ENCODE data around the gene PRKRA. TPM values are rescaled to one million over a fixed set of nuclear protein-coding genes. Genes with fewer than 3 reads are reported as not detected.
A peak's percentile ranks its signal among the peaks of the same experiment; 100 is the strongest.

Gene PRKRA
- total and polyA plus RNA-seq, 2 of the 13 experiments (the other 11 are each of a cell fraction or from before 2014, with no cell fraction given): 53.1 to 74.7 TPM

DNA sequence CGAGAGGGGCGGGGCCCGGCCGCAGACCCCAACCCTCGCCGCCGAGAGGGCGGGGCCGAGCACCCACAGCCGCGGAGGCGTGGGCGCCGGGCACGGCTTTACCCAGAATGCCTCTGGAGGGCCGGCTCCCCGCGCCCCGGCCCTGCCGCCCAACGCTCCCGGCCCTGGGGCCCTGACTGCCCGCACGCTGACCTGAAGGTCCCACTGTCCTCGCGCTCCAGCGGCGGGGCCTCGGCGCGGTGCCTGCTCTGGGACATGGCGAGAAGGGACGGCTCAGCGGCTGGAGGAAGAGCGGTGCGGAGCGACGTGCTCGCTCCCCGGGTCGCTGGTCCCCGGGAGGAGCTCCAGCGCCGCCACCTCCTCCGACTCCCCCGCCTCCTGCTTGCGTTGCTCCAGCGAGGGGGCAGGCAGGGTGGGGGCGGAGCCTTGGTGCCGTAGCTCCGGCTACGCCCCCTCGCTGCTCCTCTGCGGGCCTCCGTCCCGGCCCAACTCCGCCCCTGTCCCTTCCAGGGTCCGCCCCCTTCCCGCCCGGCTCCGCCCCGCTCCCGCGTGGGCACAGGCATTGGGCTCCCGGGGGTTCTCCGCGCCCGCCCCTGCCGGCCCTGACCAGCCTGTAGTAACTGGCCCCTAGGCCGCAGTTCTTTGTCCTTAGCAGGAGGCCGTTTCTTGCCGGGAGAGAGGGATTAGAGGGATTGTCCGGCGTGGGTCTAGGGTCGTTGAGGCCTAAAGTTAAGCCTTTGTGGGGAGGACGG lies at the start of gene PRKRA, which contains the start of gene PJVK (continued):
- TF ChIP-seq, protein P1, sequence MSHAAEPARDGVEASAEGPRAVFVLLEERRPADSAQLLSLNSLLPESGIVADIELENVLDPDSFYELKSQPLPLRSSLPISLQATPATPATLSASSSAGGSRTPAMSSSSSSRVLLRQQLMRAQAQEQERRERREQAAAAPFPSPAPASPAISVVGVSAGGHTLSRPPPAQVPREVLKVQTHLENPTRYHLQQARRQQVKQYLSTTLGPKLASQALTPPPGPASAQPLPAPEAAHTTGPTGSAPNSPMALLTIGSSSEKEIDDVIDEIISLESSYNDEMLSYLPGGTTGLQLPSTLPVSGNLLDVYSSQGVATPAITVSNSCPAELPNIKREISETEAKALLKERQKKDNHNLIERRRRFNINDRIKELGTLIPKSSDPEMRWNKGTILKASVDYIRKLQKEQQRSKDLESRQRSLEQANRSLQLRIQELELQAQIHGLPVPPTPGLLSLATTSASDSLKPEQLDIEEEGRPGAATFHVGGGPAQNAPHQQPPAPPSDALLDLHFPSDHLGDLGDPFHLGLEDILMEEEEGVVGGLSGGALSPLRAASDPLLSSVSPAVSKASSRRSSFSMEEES (CRISPR knock-in tag; IDR thresholded peaks at IDR 0.05): peak; percentile 40; the same call in 1 of the 2 replicates
- TF ChIP-seq XBP1 (CRISPR knock-in tag; IDR thresholded peaks at IDR 0.05) (no peak), KDM6A (CRISPR knock-in tag; IDR thresholded peaks at IDR 0.05; ENCODE audit: low read depth) (peak; percentile 42; the same call in 1 of the 2 replicates), ZNF263 (CRISPR knock-in tag; IDR thresholded peaks at IDR 0.05) (peak; percentile 82), SYNCRIP (IDR thresholded peaks at IDR 0.05; ENCODE audit: insufficient read depth, low read depth, low read length) (no peak), ZNF567 (CRISPR knock-in tag; IDR thresholded peaks at IDR 0.05; ENCODE audit: borderline replicate concordance) (no peak; the same call in 1 of the 2 replicates), NFATC3 (CRISPR knock-in tag; IDR thresholded peaks at IDR 0.05) (no peak; the same call in 1 of the 2 replicates), ZNF777 (CRISPR knock-in tag; IDR thresholded peaks at IDR 0.05) (peak; percentile 18; the same call in 1 of the 2 replicates), POGZ (CRISPR knock-in tag; IDR thresholded peaks at IDR 0.05) (peak; percentile 89; the same call in 1 of the 2 replicates), CBFB (CRISPR knock-in tag; IDR thresholded peaks at IDR 0.05) (peak; percentile 66; the same call in 1 of the 2 replicates), ZNF652 (CRISPR knock-in tag; IDR thresholded peaks at IDR 0.05; ENCODE audit: borderline replicate concordance, low read depth) (no peak; the same call in 1 of the 2 replicates), RAD21 (CRISPR knock-in tag; IDR thresholded peaks at IDR 0.05) (peak; percentile 80), HMG20B (CRISPR knock-in tag; conservative IDR thresholded peaks at IDR 0.05) (no peak; the same call in none of the 2 replicates), AKAP8 (CRISPR knock-in tag; IDR thresholded peaks at IDR 0.05) (peak; percentile 86; the same call in 1 of the 2 replicates)
- TF ChIP-seq, protein P2, sequence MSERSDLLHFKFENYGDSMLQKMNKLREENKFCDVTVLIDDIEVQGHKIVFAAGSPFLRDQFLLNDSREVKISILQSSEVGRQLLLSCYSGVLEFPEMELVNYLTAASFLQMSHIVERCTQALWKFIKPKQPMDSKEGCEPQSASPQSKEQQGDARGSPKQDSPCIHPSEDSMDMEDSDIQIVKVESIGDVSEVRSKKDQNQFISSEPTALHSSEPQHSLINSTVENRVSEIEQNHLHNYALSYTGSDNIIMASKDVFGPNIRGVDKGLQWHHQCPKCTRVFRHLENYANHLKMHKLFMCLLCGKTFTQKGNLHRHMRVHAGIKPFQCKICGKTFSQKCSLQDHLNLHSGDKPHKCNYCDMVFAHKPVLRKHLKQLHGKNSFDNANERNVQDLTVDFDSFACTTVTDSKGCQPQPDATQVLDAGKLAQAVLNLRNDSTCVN (CRISPR knock-in tag; IDR thresholded peaks at IDR 0.05; ENCODE audit: borderline replicate concordance): peak; percentile 72; the same call in 1 of the 2 replicates
- TF ChIP-seq, protein P3, sequence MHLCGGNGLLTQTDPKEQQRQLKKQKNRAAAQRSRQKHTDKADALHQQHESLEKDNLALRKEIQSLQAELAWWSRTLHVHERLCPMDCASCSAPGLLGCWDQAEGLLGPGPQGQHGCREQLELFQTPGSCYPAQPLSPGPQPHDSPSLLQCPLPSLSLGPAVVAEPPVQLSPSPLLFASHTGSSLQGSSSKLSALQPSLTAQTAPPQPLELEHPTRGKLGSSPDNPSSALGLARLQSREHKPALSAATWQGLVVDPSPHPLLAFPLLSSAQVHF (CRISPR knock-in tag; IDR thresholded peaks at IDR 0.05): peak; percentile 95; the same call in 1 of the 2 replicates
- TF ChIP-seq, protein P4, sequence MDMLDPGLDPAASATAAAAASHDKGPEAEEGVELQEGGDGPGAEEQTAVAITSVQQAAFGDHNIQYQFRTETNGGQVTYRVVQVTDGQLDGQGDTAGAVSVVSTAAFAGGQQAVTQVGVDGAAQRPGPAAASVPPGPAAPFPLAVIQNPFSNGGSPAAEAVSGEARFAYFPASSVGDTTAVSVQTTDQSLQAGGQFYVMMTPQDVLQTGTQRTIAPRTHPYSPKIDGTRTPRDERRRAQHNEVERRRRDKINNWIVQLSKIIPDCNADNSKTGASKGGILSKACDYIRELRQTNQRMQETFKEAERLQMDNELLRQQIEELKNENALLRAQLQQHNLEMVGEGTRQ (IDR thresholded peaks at IDR 0.05; ENCODE audit: low read depth, low read length): no peak
- TF ChIP-seq, protein P4 (CRISPR knock-in tag; IDR thresholded peaks at IDR 0.05; ENCODE audit: borderline replicate concordance): no peak
- TF ChIP-seq, protein P5, sequence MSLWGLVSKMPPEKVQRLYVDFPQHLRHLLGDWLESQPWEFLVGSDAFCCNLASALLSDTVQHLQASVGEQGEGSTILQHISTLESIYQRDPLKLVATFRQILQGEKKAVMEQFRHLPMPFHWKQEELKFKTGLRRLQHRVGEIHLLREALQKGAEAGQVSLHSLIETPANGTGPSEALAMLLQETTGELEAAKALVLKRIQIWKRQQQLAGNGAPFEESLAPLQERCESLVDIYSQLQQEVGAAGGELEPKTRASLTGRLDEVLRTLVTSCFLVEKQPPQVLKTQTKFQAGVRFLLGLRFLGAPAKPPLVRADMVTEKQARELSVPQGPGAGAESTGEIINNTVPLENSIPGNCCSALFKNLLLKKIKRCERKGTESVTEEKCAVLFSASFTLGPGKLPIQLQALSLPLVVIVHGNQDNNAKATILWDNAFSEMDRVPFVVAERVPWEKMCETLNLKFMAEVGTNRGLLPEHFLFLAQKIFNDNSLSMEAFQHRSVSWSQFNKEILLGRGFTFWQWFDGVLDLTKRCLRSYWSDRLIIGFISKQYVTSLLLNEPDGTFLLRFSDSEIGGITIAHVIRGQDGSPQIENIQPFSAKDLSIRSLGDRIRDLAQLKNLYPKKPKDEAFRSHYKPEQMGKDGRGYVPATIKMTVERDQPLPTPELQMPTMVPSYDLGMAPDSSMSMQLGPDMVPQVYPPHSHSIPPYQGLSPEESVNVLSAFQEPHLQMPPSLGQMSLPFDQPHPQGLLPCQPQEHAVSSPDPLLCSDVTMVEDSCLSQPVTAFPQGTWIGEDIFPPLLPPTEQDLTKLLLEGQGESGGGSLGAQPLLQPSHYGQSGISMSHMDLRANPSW (CRISPR knock-in tag; IDR thresholded peaks at IDR 0.05; ENCODE audit: borderline replicate concordance): peak; percentile 10; the same call in 1 of the 2 replicates
- TF ChIP-seq, protein P6, sequence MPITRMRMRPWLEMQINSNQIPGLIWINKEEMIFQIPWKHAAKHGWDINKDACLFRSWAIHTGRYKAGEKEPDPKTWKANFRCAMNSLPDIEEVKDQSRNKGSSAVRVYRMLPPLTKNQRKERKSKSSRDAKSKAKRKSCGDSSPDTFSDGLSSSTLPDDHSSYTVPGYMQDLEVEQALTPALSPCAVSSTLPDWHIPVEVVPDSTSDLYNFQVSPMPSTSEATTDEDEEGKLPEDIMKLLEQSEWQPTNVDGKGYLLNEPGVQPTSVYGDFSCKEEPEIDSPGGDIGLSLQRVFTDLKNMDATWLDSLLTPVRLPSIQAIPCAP (CRISPR knock-in tag; IDR thresholded peaks at IDR 0.05; ENCODE audit: low read depth): no peak; the same call in 1 of the 2 replicates
